Naive B cell (primary cell): ENCODE measurements around the gene PARP6. TPM values are rescaled to one million over a fixed set of nuclear protein-coding genes. Genes with fewer than 3 reads are reported as not detected.

Experiments used
- ATAC-seq, 2 donors: fragments of 150-1000 bp; cut with Tn5 transposase; 2 replicates each; pipeline ENCODE4 v1.10.0; 2021; ENCODE audit warnings: low read depth in 2 of 2, mild to moderate bottlenecking in 2 of 2, moderate library complexity in 2 of 2
- DNase-seq: peaks from one replicate; pipeline ENCODE4 v3.0.0; 2022
- H3K27ac Mint-ChIP-seq, 6 donors: one replicate each; pipeline ENCODE4 v1.8.0; 2020 to 2022; ENCODE audit warnings: mild to moderate bottlenecking in 6 of 6, mixed read lengths in 6 of 6, moderate library complexity in 5 of 6, inconsistent platforms in 2 of 6
- H3K27me3 Mint-ChIP-seq, 3 donors: one replicate each; pipeline ENCODE4 v1.8.0; 2021 to 2022; ENCODE audit warnings: mixed read lengths in 3 of 3, mild to moderate bottlenecking in 1 of 3
- H3K36me3 Mint-ChIP-seq, 2 donors: one replicate each; pipeline ENCODE4 v1.8.0; 2020 to 2022; ENCODE audit warnings: mixed read lengths in 2 of 2, inconsistent platforms in 1 of 2, mild to moderate bottlenecking in 1 of 2
- H3K4me1 Mint-ChIP-seq, 3 donors: one replicate each; pipeline ENCODE4 v1.8.0; 2020 to 2022; ENCODE audit warnings: mixed read lengths in 3 of 3, inconsistent platforms in 1 of 3, mild to moderate bottlenecking in 1 of 3, moderate library complexity in 1 of 3
- H3K4me3 Mint-ChIP-seq, 8 donors: one replicate each; pipeline ENCODE4 v1.8.0; 2020 to 2022; ENCODE audit warnings: mild to moderate bottlenecking in 8 of 8, mixed read lengths in 8 of 8, moderate library complexity in 8 of 8, inconsistent platforms in 2 of 8
- H3K9me3 Mint-ChIP-seq, 7 donors: one replicate each; pipeline ENCODE4 v1.8.0; 2020 to 2022; ENCODE audit warnings: mixed read lengths in 7 of 7, mild to moderate bottlenecking in 5 of 7, inconsistent platforms in 2 of 7, moderate library complexity in 1 of 7
- polyA plus RNA-seq, 6 donors: library from polyadenylated mRNA; unstranded; fragments of 300-500 nt; fragmentation: Illumina TruSeq; gene quantifications; one replicate each; pipeline ENCODE4 v1.2.3, GENCODE V29; 2021; ENCODE audit warnings: low read depth in 6 of 6

Gene PARP6
- polyA plus RNA-seq, 6 donors from 2014 or later = 22.5 to 55.4 (median 28.4) TPM

DNA sequence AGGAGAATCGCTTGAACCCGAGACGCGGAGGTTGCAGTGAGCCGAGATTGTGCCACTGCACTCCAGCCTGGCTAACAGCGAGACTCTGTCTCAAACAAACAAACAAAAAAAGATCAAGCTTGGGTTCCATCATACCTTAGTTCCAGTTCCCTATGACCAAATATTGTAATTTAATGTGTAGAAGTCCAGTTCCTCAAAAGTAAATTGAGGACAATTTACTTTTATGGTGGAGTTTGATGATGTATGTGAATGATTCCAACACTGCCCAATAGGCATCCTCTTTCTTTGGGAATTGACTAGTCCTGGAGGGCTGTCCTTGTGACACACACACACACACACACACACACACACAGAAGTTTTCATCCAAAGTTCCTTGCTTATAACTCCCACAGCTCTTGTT is 38.6 kb downstream of the PARP6 start:
- peaks cover 23 to 29% (median 27%) of the 10 kb centered on the region in 3 donors for H3K4me1 Mint-ChIP-seq
- peaks cover 0 to 8% of the 10 kb centered on the region in 2 donors for H3K36me3 Mint-ChIP-seq
- peak overlapping the region in 1 of 8 donors; percentile 50 for H3K4me3 Mint-ChIP-seq
- ATAC-seq (no peak), DNase-seq (no peak)
- peak overlapping the region in 2 of 6 donors; percentile 7 to 81 for H3K27ac Mint-ChIP-seq
- H3K9me3 Mint-ChIP-seq = no peaks in the 10 kb centered on the region
- no peaks in the 10 kb centered on the region for H3K27me3 Mint-ChIP-seq

DNA sequence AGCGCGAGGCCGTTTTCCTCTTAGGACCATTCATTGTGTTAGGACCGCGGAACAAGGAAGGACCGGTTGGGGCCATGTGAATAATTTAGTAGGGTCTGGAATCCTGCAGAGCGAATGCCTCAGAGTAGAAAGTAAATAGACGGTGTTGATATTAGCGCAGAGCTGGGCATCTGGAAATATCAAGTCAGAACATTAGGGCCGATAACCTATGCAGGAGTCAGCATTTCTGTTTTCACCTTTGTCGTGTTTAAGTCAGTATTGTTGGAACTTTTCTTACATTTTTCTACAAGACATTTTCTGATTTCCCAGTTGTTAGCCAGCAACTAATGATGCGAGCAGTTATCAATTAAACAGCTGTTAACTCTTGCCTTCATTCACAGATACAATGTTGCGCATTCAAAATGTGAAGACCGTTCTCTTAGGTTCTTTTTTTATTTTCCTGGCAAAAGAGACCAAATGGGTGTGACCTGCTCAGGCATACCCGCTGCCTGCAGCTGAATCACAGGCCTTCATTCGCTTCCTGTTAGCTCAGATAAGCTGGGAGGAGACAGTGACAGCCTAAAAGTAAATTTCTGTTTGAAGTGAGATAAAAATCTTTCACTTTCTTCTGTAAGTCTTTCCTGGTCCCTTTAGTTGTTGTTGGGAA is 40.4 kb downstream of the PARP6 start:
- H3K4me1 Mint-ChIP-seq = peaks cover 36 to 43% (median 43%) of the 10 kb centered on the region in 3 donors
- peak overlapping the region; percentile 69 to 98 (median 96) for H3K27ac Mint-ChIP-seq
- H3K27me3 Mint-ChIP-seq = no peaks in the 10 kb centered on the region
- peak overlapping the region; percentile 93 to 99 (median 99) for H3K4me3 Mint-ChIP-seq
- H3K9me3 Mint-ChIP-seq = no peaks in the 10 kb centered on the region
- no peak for ATAC-seq
- H3K36me3 Mint-ChIP-seq = peaks cover 0 to 8% of the 10 kb centered on the region in 2 donors
- peak; percentile 14 for DNase-seq

DNA sequence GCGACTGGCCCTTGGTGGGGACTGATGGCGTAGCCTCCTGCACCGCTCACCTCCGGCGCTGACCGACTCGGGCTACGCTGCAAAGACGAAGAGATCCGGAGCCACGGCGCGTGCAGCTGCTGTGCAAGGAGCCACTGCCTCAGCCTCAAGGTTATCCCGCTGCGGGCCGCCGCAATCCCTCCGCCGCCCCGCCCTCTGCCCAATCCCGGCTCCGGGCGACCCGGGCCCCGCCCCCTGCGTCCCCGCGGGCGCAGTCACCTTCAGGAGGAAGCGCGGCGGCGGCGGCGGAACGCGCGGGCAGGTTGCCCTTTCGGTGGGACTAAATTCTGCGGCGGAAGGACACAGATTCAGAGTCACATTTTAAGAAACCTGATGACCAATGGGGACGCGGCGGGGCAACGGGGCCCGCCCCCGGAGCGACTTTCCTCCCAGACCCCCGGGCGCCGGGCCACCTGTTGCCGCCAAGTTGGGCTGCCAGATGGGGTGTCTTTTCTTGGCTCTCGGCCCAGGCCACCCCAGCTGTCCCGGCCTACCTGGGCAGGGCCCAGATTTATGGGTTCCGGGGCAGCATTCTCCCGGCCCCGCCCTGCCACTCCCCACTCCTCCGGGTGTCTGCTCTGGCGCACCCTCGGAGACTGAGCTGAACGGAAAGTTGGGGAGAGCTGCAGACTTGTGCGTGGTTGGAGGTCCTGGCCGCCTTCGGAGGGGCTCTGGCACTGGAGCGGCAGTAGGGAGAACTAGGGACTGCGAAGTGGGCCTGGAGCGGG is 41.1 kb downstream of the PARP6 start, which contains the start of gene PKM:
Gene PKM, minus strand, starts transcription at position 125 of the 767 bp plus-strand sequence. CDS start 12,093 bp downstream, outside the sequence.
- H3K4me1 Mint-ChIP-seq = peaks cover 41 to 49% (median 49%) of the 10 kb centered on the region in 3 donors
- ATAC-seq = peak; percentile 26 to 35
- H3K27ac Mint-ChIP-seq = peak within 1 kb of the TSS; percentile 95 to 99 (median 97)
- no peaks in the 10 kb centered on the region for H3K27me3 Mint-ChIP-seq
- peaks cover 0 to 8% of the 10 kb centered on the region in 2 donors for H3K36me3 Mint-ChIP-seq
- peak within 1 kb of the TSS; percentile 93 to 99 (median 99) for H3K4me3 Mint-ChIP-seq
- peak; percentile 86 for DNase-seq
- H3K9me3 Mint-ChIP-seq = no peaks in the 10 kb centered on the region

DNA sequence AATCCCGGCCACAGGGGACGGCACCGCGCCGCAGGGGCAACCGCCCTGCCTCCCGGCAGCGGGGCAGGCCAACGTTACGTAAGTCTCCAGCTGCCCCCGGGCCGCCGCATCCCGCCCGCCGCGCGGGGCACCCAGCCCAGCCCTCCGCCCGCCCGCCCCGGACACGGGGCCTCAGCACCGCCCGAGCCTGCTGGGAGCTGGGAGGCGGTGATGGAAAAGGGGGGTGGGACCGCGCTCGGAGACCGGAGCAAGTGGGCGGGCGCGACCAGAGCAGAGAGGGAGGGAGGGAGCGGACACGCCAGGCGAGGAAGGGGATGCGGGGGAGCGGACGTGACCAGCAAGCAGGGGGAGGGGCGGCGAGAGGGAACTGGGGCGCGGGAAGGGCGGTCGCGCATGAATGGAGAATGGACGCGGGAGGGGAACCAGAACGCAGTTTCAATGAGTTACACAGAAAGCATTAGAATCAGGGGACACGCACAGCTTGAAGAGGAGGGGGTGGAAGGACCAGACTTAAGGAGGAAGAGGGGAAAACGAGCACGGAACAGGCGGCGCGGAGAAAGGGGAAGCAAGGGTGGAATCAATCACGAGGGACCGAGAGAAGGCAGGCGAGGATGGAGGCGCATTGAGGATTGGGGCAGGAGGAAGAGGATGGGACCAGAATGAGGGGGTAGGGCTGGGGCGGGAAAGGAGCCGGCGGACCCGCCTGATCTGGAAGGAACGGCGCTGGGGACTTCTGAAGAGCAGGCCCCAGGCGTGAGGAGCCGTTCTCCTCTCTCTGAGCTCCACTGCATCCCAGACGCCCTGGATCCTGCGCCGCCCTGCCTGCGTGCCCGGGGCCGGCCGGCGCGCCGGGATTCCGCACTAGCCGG is 41.9 kb downstream of the PARP6 start:
- peaks cover 48 to 57% (median 56%) of the 10 kb centered on the region in 3 donors for H3K4me1 Mint-ChIP-seq
- DNase-seq (peak; percentile 58), ATAC-seq (peak in 1 of 2 donors; percentile 3)
- H3K27ac Mint-ChIP-seq = peak overlapping the region; percentile 95 to 99 (median 97)
- H3K9me3 Mint-ChIP-seq = no peaks in the 10 kb centered on the region
- H3K4me3 Mint-ChIP-seq = peak overlapping the region; percentile 93 to 99 (median 99)
- no peaks in the 10 kb centered on the region for H3K27me3 Mint-ChIP-seq
- H3K36me3 Mint-ChIP-seq = peaks cover 0 to 8% of the 10 kb centered on the region in 2 donors

DNA sequence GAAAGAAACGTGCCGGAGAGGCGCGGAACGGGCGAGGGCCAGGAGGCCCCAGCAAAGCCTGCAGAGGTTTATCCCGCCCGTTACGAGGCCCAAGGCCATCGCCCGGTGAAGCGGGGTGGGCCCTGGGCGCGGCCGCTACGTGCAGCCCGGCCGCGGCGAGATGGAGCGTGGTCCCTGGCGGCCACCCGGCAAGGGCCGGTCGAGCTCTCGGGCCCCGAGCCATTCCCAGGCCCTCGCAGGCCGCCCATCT is 42.5 kb downstream of the PARP6 start:
- DNase-seq (no peak), ATAC-seq (no peak)
- Mint-ChIP-seq H3K9me3 (no peaks in the 10 kb centered on the region), H3K27me3 (no peaks in the 10 kb centered on the region), H3K4me3 (peak overlapping the region; percentile 84 to 99 (median 94)), H3K27ac (peak overlapping the region; percentile 92 to 98 (median 97)), H3K36me3 (peaks cover 0 to 8% of the 10 kb centered on the region in 2 donors), H3K4me1 (peaks cover 50 to 60% (median 58%) of the 10 kb centered on the region in 3 donors)

DNA sequence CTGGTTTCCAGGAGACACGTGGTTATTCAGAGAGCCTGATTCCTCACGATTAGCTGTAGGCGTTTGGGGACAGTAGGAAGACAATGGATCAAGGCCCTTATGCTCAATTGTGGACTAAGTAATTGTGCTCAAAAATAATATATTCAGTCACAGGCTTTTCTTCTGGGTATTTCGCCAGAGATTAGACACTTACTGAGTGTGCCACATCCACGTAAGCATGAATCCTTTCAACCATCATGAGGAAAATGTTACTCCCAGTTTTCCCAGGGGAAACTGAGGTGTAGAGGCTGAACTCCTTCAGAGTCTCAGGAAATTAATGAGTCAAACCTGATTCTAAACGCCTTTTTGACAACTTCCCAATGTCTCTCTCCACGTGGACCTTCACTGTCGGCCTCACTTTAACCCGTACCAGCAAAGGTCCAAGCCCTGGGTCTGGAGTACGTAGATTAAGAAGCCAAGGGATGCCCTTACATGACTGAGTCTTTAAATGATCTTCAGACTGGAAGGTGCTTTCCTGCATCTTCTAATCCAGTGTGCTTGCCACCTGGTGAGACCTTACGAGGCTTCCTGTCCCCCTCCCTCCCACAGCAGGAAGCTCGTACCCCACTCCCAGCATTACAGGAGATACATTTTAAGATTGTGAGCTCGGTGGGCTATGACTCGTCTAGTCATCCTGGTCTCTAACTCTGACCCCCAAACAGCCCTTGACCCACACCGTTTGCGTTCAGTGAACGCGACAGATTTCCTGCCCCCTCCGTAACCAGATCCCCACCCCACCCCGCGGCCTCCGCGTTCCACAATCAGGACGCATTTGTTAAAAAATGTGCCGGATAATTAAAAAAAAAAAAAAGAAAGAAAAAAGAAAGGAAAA is 43.0 kb downstream of the PARP6 start:
- ATAC-seq = peak; percentile 4
- Mint-ChIP-seq H3K4me1 (peaks cover 50 to 61% (median 58%) of the 10 kb centered on the region in 3 donors), H3K4me3 (peak overlapping the region; percentile 84 to 99 (median 94))

DNA sequence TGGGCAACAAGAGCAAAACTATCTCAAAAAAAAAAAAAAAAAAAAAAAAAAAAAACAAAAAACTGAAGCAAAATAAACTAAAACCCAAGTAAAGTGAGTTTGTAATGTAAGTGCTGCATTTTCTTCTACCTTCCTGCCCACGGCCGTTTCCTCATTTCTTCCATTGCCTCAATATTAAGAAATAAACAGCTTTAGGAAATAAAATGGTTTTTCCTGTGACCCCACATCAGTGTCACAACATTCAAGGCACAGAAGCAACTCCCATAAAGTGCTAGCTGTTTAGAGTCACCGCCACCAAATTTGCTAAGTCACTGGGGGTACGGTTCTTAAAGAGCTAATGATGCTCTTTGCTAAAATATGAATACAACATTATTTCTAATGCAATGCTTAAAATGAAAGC is 44.6 kb downstream of the PARP6 start:
- Mint-ChIP-seq H3K9me3 (no peaks in the 10 kb centered on the region), H3K4me1 (peaks cover 62 to 74% (median 66%) of the 10 kb centered on the region in 3 donors)
- no peak for DNase-seq

More for the DNA sequence above, 43.0 kb downstream of the PARP6 start:
- no peaks in the 10 kb centered on the region for H3K9me3 Mint-ChIP-seq
- peak; percentile 37 for DNase-seq
- H3K27me3 Mint-ChIP-seq = no peaks in the 10 kb centered on the region
- peaks cover 0 to 8% of the 10 kb centered on the region in 2 donors for H3K36me3 Mint-ChIP-seq
- H3K27ac Mint-ChIP-seq = peak overlapping the region; percentile 95 to 98 (median 98)

DNA sequence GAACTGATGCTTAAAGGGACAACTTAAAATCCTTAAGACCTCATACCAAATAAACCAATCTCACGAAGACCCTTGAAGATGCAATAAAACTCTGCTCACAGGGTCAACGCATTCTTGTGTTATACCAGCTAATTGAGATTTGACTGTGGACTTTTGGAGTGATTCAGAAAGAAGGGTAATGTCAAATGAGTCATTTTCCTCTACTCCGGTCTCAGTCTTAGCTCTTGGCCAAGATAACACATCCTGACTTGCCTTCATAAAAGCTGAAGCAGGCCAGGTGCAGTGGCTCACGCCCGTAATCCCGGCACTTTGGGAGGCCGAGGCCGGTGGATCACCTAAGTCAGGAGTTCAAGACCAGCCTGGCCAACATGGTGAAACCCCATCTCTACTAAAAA is 45.2 kb downstream of the PARP6 start:
- peak overlapping the region in 2 of 8 donors; percentile 61 to 66 for H3K4me3 Mint-ChIP-seq
- H3K9me3 Mint-ChIP-seq = no peaks in the 10 kb centered on the region
- no peaks in the 10 kb centered on the region for H3K27me3 Mint-ChIP-seq
- peaks cover 0 to 16% of the 10 kb centered on the region in 2 donors for H3K36me3 Mint-ChIP-seq
- DNase-seq = no peak
- H3K4me1 Mint-ChIP-seq = peaks cover 65 to 76% (median 69%) of the 10 kb centered on the region in 3 donors
- ATAC-seq = no peak
- peak overlapping the region in 5 of 6 donors; percentile 44 to 98 (median 77) for H3K27ac Mint-ChIP-seq

More for the DNA sequence above, 44.6 kb downstream of the PARP6 start:
- ATAC-seq = no peak
- Mint-ChIP-seq H3K27ac (peak overlapping the region; percentile 84 to 98 (median 97)), H3K36me3 (peaks cover 0 to 16% of the 10 kb centered on the region in 2 donors), H3K27me3 (no peaks in the 10 kb centered on the region), H3K4me3 (peak overlapping the region; percentile 72 to 99 (median 91))

DNA sequence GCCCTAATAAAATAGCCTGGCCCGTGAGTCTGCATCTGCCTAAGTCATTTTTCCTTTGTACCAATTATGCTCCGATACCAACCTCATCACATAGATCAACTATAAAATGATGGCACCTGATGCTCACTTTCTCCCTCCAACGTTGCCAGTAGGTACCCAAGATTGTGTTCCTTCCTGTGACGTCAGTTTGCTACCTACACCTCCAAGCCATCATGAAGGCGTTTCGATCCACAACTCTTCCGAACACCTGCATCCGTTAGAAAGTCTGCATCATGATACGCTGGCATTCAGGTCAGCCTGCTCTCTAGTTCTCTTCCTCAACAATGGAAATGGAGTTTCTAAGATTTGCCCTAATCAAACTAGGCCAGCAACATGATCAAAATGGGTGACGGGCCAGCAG is 49.1 kb downstream of the PARP6 start:
- DNase-seq = no peak
- Mint-ChIP-seq H3K36me3 (peaks cover 0 to 8% of the 10 kb centered on the region in 2 donors), H3K27me3 (no peaks in the 10 kb centered on the region), H3K4me1 (peaks cover 53 to 68% (median 60%) of the 10 kb centered on the region in 3 donors), H3K27ac (peak overlapping the region in 2 of 6 donors; percentile 19 to 74), H3K4me3 (no peak overlapping the region), H3K9me3 (no peaks in the 10 kb centered on the region)
- no peak for ATAC-seq

DNA sequence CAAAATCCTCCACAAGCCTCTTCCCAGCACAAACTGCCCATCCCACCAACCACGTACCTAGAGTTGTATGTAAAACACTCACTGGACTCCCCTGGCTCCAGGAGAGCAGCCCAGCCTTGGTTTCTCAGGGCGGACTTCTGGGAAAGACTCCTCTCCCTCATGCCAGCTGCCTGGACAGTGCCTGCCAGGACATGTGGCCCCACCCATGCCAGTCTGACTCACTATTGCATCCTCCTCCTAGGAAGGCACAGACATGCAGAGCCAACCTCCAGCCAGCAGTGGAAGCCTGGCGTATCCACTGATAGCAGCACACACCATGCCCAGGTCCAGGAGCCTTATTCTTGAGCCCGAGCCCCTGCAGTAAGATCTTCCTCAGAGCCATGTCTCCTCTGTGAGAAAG is 50.0 kb downstream of the PARP6 start:
- peak overlapping the region in 3 of 6 donors; percentile 4 to 76 (median 9) for H3K27ac Mint-ChIP-seq
- H3K4me1 Mint-ChIP-seq = peaks cover 47 to 61% (median 54%) of the 10 kb centered on the region in 3 donors
- peaks cover 0 to 14% of the 10 kb centered on the region in 2 donors for H3K36me3 Mint-ChIP-seq
- no peak overlapping the region for H3K4me3 Mint-ChIP-seq
- DNase-seq (no peak), ATAC-seq (no peak)
- H3K27me3 Mint-ChIP-seq = no peaks in the 10 kb centered on the region
- no peaks in the 10 kb centered on the region for H3K9me3 Mint-ChIP-seq

DNA sequence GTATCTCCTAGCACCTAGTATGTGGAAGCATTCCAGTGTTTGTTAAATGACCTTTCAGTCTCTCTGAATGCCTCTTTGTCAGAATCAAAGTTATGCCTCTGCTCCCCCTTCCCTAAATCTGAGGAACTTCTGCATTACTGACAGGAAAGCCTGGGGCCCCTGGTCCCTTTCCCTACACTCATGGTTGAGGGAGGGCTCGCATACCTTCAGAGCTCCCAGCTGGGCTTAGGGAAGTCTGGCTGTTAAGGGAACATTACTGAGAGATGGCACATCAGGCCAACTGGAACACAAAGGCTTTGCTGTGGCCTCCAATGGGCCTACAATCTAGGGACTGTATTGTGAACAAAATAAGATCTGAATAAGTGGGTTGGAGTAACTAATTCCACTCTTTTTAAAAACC is 51.7 kb downstream of the PARP6 start:
- no peak for DNase-seq

DNA sequence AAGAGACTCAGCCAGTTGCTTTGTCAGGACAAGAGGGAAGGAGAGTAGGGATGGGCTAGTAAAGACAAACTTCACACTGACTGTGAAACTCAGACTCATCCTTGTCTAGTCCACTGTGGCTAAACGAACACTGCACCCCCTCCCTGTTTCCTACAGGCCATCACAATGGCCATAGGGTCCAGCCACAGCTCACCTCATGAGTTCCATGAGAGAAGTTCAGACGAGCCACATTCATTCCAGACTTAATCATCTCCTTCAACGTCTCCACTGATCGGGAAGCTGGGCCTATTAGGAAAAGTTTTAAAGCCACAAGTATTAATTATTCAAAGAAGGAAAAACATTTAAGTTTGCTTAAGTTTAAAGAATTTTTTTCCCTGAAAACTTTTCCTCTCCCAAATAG is 55.1 kb downstream of the PARP6 start:
- Mint-ChIP-seq H3K4me1 (peaks cover 15 to 23% (median 19%) of the 10 kb centered on the region in 3 donors), H3K9me3 (no peaks in the 10 kb centered on the region), H3K27me3 (no peaks in the 10 kb centered on the region), H3K27ac (no peak overlapping the region), H3K4me3 (no peak overlapping the region), H3K36me3 (peaks cover 0 to 8% of the 10 kb centered on the region in 2 donors)
- ATAC-seq (no peak), DNase-seq (no peak)

More for the DNA sequence above, 51.7 kb downstream of the PARP6 start:
- Mint-ChIP-seq H3K9me3 (no peaks in the 10 kb centered on the region), H3K27me3 (no peaks in the 10 kb centered on the region), H3K27ac (peak overlapping the region in 1 of 6 donors; percentile 43), H3K4me1 (peaks cover 36 to 46% (median 41%) of the 10 kb centered on the region in 3 donors), H3K36me3 (peaks cover 0 to 16% of the 10 kb centered on the region in 2 donors), H3K4me3 (peak overlapping the region in 1 of 8 donors; percentile 20)
- ATAC-seq = no peak
